ENCODE data around the gene MRC1.

MRC1 gene

GRCh38 chr10:17880601-17881000 is 71.5 kb downstream of the MRC1 start:
- no peak for TF ChIP-seq ZNF776 (tag by site-specific recombination; IDR thresholded peaks at IDR 0.05; ENCODE audit: borderline replicate concordance)
- TF ChIP-seq ZNF146 (tag by site-specific recombination; IDR thresholded peaks at IDR 0.05) = no peak
- TF ChIP-seq, protein P1, sequence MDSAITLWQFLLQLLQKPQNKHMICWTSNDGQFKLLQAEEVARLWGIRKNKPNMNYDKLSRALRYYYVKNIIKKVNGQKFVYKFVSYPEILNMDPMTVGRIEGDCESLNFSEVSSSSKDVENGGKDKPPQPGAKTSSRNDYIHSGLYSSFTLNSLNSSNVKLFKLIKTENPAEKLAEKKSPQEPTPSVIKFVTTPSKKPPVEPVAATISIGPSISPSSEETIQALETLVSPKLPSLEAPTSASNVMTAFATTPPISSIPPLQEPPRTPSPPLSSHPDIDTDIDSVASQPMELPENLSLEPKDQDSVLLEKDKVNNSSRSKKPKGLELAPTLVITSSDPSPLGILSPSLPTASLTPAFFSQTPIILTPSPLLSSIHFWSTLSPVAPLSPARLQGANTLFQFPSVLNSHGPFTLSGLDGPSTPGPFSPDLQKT (IDR thresholded peaks at IDR 0.05; ENCODE audit: borderline replicate concordance, low read depth, low read length) = no peak
- no peak for TF ChIP-seq ZNF133 (tag by site-specific recombination; IDR thresholded peaks at IDR 0.05)
- TF ChIP-seq GLIS2 (tag by site-specific recombination; IDR thresholded peaks at IDR 0.05) = no peak
- TF ChIP-seq, protein P2, sequence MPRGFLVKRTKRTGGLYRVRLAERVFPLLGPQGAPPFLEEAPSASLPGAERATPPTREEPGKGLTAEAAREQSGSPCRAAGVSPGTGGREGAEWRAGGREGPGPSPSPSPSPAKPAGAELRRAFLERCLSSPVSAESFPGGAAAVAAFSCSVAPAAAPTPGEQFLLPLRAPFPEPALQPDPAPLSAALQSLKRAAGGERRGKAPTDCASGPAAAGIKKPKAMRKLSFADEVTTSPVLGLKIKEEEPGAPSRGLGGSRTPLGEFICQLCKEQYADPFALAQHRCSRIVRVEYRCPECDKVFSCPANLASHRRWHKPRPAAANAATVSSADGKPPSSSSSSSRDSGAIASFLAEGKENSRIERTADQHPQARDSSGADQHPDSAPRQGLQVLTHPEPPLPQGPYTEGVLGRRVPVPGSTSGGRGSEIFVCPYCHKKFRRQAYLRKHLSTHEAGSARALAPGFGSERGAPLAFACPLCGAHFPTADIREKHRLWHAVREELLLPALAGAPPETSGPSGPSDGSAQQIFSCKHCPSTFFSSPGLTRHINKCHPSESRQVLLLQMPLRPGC (tag by site-specific recombination; IDR thresholded peaks at IDR 0.05) = no peak
- no peak for TF ChIP-seq ZNF629 (tag by site-specific recombination; IDR thresholded peaks at IDR 0.05)
- TF ChIP-seq ZFP69B (tag by site-specific recombination; IDR thresholded peaks at IDR 0.05) = no peak
- no peak for TF ChIP-seq ZNF202 (tag by site-specific recombination; IDR thresholded peaks at IDR 0.05; ENCODE audit: borderline replicate concordance)
- Histone ChIP-seq H3K4me3 (ENCODE audit: low read depth, low read length) (no peak overlapping the region), H3K9me3 (ENCODE audit: control insufficient read depth, insufficient read depth, low read depth, low read length) (no peaks in the 10 kb centered on the region), H3K4me1 (ENCODE audit: control insufficient read depth, insufficient read depth, low read length) (no peaks in the 10 kb centered on the region), H3K27ac (ENCODE audit: extremely low read depth, low read depth, low read length) (no peak overlapping the region), H3K36me3 (ENCODE audit: control insufficient read depth in 2 of 2, insufficient read depth in 1 of 2, low read length in 2 of 2) (no peaks in the 10 kb centered on the region)
- CTCF ChIA-PET = interaction anchor here (0.7 to 1.5 kb wide), 2 partner anchors 91 to 332 kb away, joined by 3 to 4 read pairs; no protein-coding TSS in a partner anchor
- POLR2A ChIA-PET = no interaction called here

DNA sequence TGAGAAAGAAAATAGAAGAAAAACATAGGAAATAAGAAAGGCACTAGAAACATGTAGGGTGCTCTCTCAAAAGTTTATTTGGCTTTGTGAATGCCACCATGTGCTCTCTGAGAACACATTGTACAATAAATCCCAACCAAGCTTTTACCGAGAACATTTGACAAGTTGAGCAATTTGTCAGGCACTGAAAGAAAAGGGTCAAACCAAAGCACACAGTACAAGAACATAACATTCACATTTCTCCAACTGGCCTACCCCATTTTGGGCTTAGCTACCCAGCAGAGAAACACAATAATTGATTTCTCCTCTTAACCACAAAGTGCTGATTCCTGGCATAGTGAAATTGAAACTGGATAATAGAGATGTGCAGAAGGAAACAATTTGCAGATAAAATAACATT is 73.4 kb downstream of the MRC1 start:
- Histone ChIP-seq H3K27ac (ENCODE audit: extremely low read depth, low read depth, low read length) (no peak overlapping the region), H3K4me1 (ENCODE audit: control insufficient read depth, insufficient read depth, low read length) (no peaks in the 10 kb centered on the region), H3K9me3 (ENCODE audit: control insufficient read depth, insufficient read depth, low read depth, low read length) (no peaks in the 10 kb centered on the region), H3K4me3 (ENCODE audit: low read depth, low read length) (no peak overlapping the region), H3K36me3 (ENCODE audit: control insufficient read depth in 2 of 2, insufficient read depth in 1 of 2, low read length in 2 of 2) (no peaks in the 10 kb centered on the region)
- ChIA-PET POLR2A (no interaction called here), CTCF (interaction anchor here (1.1 kb wide), 1 partner anchor 8 kb away, joined by 4 read pairs; no protein-coding TSS in a partner anchor)
- TF ChIP-seq KLF1 (tag by site-specific recombination; IDR thresholded peaks at IDR 0.05) = no peak
- TF ChIP-seq ZNF223 (tag by site-specific recombination; IDR thresholded peaks at IDR 0.05) = no peak
- TF ChIP-seq ZBTB48 (tag by site-specific recombination; IDR thresholded peaks at IDR 0.05) = no peak
- no peak for TF ChIP-seq BCL11B (tag by site-specific recombination; IDR thresholded peaks at IDR 0.05; ENCODE audit: low read depth)
- TF ChIP-seq SETDB1 (IDR thresholded peaks at IDR 0.05; ENCODE audit: insufficient read length, low read length) = no peak
- TF ChIP-seq GFI1B (tag by site-specific recombination; IDR thresholded peaks at IDR 0.05) = no peak
- no peak for TF ChIP-seq MZF1 (tag by site-specific recombination; IDR thresholded peaks at IDR 0.05; ENCODE audit: borderline replicate concordance)
- TF ChIP-seq ZNF24 (tag by site-specific recombination; IDR thresholded peaks at IDR 0.05) = no peak
- TF ChIP-seq HOXC10 (CRISPR knock-in tag; IDR thresholded peaks at IDR 0.05) = no peak
- no peak for TF ChIP-seq OVOL3 (tag by site-specific recombination; IDR thresholded peaks at IDR 0.05)
- TF ChIP-seq ZNF670 (tag by site-specific recombination; IDR thresholded peaks at IDR 0.05; ENCODE audit: low read depth) = no peak
- TF ChIP-seq ZNF658 (tag by site-specific recombination; IDR thresholded peaks at IDR 0.05) = no peak
- TF ChIP-seq ZBTB6 (tag by site-specific recombination; IDR thresholded peaks at IDR 0.05) = no peak
- TF ChIP-seq ZFP3 (tag by site-specific recombination; IDR thresholded peaks at IDR 0.05; ENCODE audit: low read depth) = no peak
- no peak for TF ChIP-seq ZNF624 (tag by site-specific recombination; IDR thresholded peaks at IDR 0.05)
- no peak for TF ChIP-seq ZBTB20 (tag by site-specific recombination; IDR thresholded peaks at IDR 0.05)
- TF ChIP-seq ZNF214 (tag by site-specific recombination; IDR thresholded peaks at IDR 0.05; ENCODE audit: borderline replicate concordance) = no peak
- no peak for TF ChIP-seq ZNF398 (tag by site-specific recombination; IDR thresholded peaks at IDR 0.05)
- no peak for TF ChIP-seq ZNF501 (tag by site-specific recombination; IDR thresholded peaks at IDR 0.05)
- TF ChIP-seq KLF8 (tag by site-specific recombination; IDR thresholded peaks at IDR 0.05) = no peak

Measured in HEK293 (cell line).